GM12878 (cell line): Measurements from ENCODE around the gene EHD1. TPM values are rescaled to one million over a fixed set of nuclear protein-coding genes. Genes with fewer than 3 reads are reported as not detected.

Experiments used
- BCLAF1 ChIP-seq: fragments of 450-650 bp; IDR thresholded peaks from 2 replicates; pipeline ENCODE4 v1.6.1; 2017; ENCODE audit warnings: antibody characterized with exemption, mild to moderate bottlenecking, moderate library complexity
- CBX3 ChIP-seq: fragments of 200-600 bp; sonication (generic); IDR thresholded peaks from 2 replicates; pipeline ENCODE4 v1.6.1; 2016; ENCODE audit warnings: low read depth, borderline replicate concordance
- CBX5 ChIP-seq: sonication (generic); IDR thresholded peaks from 2 replicates; pipeline ENCODE4 v1.6.1; 2016; ENCODE audit warnings: low read depth, moderate library complexity, mild to moderate bottlenecking, inconsistent platforms
- E4F1 ChIP-seq: fragments of 450-650 bp; IDR thresholded peaks from 2 replicates; pipeline ENCODE4 v1.6.1; 2018; ENCODE audit warnings: borderline replicate concordance, mild to moderate bottlenecking; ENCODE audit not compliant: partially characterized antibody
- FOS ChIP-seq: IDR thresholded peaks from 3 replicates; pipeline ENCODE4 v1.6.1; 2011; ENCODE audit warnings: borderline replicate concordance; ENCODE audit not compliant: insufficient read length; ENCODE audit errors: extremely low read depth
- MLLT1 ChIP-seq: fragments of 450-650 bp; IDR thresholded peaks from 2 replicates; pipeline ENCODE4 v1.6.1; 2016; ENCODE audit warnings: mild to moderate bottlenecking
- RELA ChIP-seq: fragments of 450-650 bp; IDR thresholded peaks from 2 replicates; pipeline ENCODE4 v1.8.0; 2014; ENCODE audit warnings: borderline replicate concordance; ENCODE audit not compliant: partially characterized antibody
- RELB ChIP-seq: fragments of 450-650 bp; IDR thresholded peaks from 2 replicates; pipeline ENCODE4 v1.6.1; 2017; ENCODE audit warnings: low read depth, mild to moderate bottlenecking, moderate library complexity
- SMAD1 ChIP-seq: fragments of 450-650 bp; IDR thresholded peaks from 2 replicates; pipeline ENCODE4 v1.6.1; 2018; ENCODE audit warnings: mild to moderate bottlenecking, low read depth; ENCODE audit not compliant: partially characterized antibody
- SMAD5 ChIP-seq: IDR thresholded peaks from 2 replicates; pipeline ENCODE4 v1.6.1; 2016; ENCODE audit warnings: antibody characterized with exemption, low read depth
- SP1 ChIP-seq: IDR thresholded peaks from one replicate; pipeline ENCODE4 v1.6.1; 2011; ENCODE audit warnings: low read depth, low read length
- SREBF2 ChIP-seq: IDR thresholded peaks from 2 replicates; pipeline ENCODE4 v1.6.1; 2012; ENCODE audit warnings: mild to moderate bottlenecking, low read length
- TBL1XR1 ChIP-seq: IDR thresholded peaks from 2 replicates; pipeline ENCODE4 v1.6.1; 2012; ENCODE audit warnings: low read depth, low read length, improper control_type of control experiment
- ZBED1 ChIP-seq: IDR thresholded peaks from 2 replicates; pipeline ENCODE4 v1.6.1; 2016; ENCODE audit warnings: borderline replicate concordance
- ZNF207 ChIP-seq: fragments of 450-650 bp; IDR thresholded peaks from 2 replicates; pipeline ENCODE4 v1.6.1; 2014; ENCODE audit warnings: antibody characterized with exemption, mild to moderate bottlenecking, borderline replicate concordance
- ZNF24 ChIP-seq: fragments of 450-650 bp; IDR thresholded peaks from 2 replicates; pipeline ENCODE4 v1.6.1; 2017; ENCODE audit warnings: antibody characterized with exemption, mild to moderate bottlenecking
- polyA plus RNA-seq, 11 experiments: library from polyadenylated mRNA; depleted of rRNA in 4 of 11; unstranded in 6 of 11; stranded (reverse) in 5 of 11; fragments of >200 nt; fragmentation: Nextera tagmentation in 4 of 11; fragmentation: Illumina TruSeq in 1 of 11; extraction: Ambion mirVana in 4 of 11; extraction: Trizol in 1 of 11; gene quantifications; 1 replicate in 1 of 11; 2 replicates in 10 of 11; pipeline versions ENCODE4 v1.2.1 to v1.2.3, GENCODE V29; 2011 to 2016; ENCODE audit warnings: inconsistent platforms in 2 of 11, missing spikeins in 2 of 11, low read depth in 1 of 11
- total RNA-seq, 4 experiments: library from RNA; depleted of rRNA in 3 of 4; stranded (reverse); fragments of >200 nt in 3 of 4; fragmentation: Illumina TruSeq in 1 of 4; extraction: Trizol in 1 of 4; gene quantifications; 2 replicates each; pipeline versions ENCODE4 v1.2.1 to v1.2.3, GENCODE V29; 2013 to 2021
- TF ChIP-seq, protein P1 (sequence below): IDR thresholded peaks from 2 replicates; pipeline ENCODE4 v1.6.1; 2011; ENCODE audit warnings: low read depth, mild to moderate bottlenecking, low read length, moderate library complexity, borderline replicate concordance; ENCODE audit errors: extremely low read depth

EHD1 gene
- total and polyA plus RNA-seq, 10 of the 15 experiments (the other 5 are each of a cell fraction or from before 2014, with no cell fraction given): 1.0 to 165 (median 66.5) TPM

DNA sequence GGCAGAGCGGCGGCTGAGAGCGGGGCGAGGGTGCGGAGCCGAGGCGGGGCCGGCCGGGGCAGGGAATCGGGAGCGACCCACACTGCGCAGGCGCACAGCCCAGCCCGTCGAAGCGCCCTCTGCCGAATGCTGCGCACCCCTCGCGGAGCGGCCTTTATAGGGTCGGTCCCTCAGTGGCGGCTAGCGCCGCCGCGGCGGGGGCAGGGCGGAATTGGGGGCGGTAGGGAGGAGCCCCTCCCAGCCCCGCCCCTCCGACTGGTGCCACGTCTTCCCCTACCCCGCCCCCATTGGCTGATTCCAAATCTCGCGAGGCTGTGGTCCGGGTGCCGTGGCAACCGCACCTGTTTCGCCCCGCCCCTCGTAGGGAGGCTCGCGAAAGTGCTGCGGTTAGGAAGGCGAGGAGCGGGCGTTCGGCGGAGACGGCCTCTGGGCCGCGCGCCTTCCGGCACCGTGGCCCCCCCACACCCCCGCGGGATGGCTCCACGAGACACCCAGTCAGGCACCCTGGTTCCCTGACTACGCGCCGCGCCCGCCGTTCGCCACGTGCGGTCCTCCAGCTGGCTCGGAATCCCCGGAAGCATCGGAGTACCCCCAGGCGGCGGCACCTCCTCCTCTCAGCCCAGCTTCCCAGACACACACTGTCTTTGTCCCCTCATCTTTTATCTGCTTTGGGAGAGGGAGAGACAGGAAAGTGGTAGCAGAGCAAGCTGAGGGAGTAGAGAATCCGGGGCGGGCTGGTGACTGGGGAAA, at the start of gene EHD1 (continued):
- TF ChIP-seq TBL1XR1 (peak; percentile 85), CBX5 (no peak), SMAD5 (peak; percentile 96), SMAD1 (no peak), SREBF2 (no peak), RELA (peak; percentile 16), ZNF24 (no peak), E4F1 (no peak), RELB (no peak; the same call in 1 of the 2 replicates), SP1 (peak; percentile 83), MLLT1 (peak; percentile 84), ZNF207 (0 out of 2 replicates have a peak, but pooled peaks have one; percentile 18), ZBED1 (peak; percentile 28; the same call in 1 of the 2 replicates), CBX3 (no peak), FOS (no peak), BCLAF1 (no peak)
- TF ChIP-seq, protein P1, sequence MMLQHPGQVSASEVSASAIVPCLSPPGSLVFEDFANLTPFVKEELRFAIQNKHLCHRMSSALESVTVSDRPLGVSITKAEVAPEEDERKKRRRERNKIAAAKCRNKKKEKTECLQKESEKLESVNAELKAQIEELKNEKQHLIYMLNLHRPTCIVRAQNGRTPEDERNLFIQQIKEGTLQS: no peak
